HepG2 (cell line): Measurements from ENCODE around the gene GLTPD2. TPM values are rescaled to one million over a fixed set of nuclear protein-coding genes. Genes with fewer than 3 reads are reported as not detected.

Source experiments
- ATAC-seq: fragments of 200-7000 bp; cut with Tn5 transposase; 3 replicates; pipeline ENCODE4 v1.9.1; 2020; ENCODE audit warnings: mild to moderate bottlenecking, moderate library complexity
- BruUV-seq: library from RNA; stranded (reverse); fragments of 400-500 nt; replicated peaks from 2 replicates; lab custom pipeline; 2021; lab: Mats Ljungman, UMichigan
- CTCF ChIA-PET: fragments of 300-600 bp; formaldehyde crosslinking; extraction: SDS; loops from one replicate; lab custom pipeline; 2021; ENCODE audit warnings: low total read pairs, inconsistent platforms, low intra/inter-chr PET ratio; lab: Yijun Ruan, JAX
- POLR2A ChIA-PET: fragments of 350-600 bp; sonication (Branson Sonifier 250); formaldehyde crosslinking; loops from one replicate; lab custom pipeline; 2020; ENCODE audit warnings: antibody characterized with exemption, inconsistent platforms; lab: Yijun Ruan, JAX
- DNase-seq: peaks from one replicate; pipeline ENCODE4 v3.0.0-alpha.2; 2015; ENCODE audit warnings: low spot score
- FAIRE-seq: peaks from 3 replicates; lab custom pipeline; 2011; peaks lifted over from hg19 to GRCh38; lab: Jason Lieb, UNC
- H2AFZ ChIP-seq: one replicate; pipeline ENCODE4 v1.6.1; 2011; ENCODE audit warnings: low read length, inconsistent platforms
- H3K27ac ChIP-seq: fragments of 300-600 bp; 3 replicates; pipeline ENCODE4 v1.8.0; 2011; ENCODE audit warnings: mixed run types, mild to moderate bottlenecking, mixed read lengths, low read length, inconsistent platforms; ENCODE audit not compliant: insufficient read depth; ENCODE audit errors: extremely low read length
- H3K27me3 ChIP-seq, 2 experiments: fragments of 200-600 bp in 1 of 2; 2 replicates in 1 of 2; 3 replicates in 1 of 2; pipeline versions ENCODE4 v1.6.0 to v1.8.0; 2011; ENCODE audit warnings: low read length in 2 of 2, mild to moderate bottlenecking in 2 of 2, moderate library complexity in 2 of 2, inconsistent platforms in 1 of 2; ENCODE audit not compliant: insufficient read depth in 2 of 2, control insufficient read depth in 1 of 2
- H3K36me3 ChIP-seq, 2 experiments: fragments of 200-600 bp in 1 of 2; replicated peaks in 1 of 2; 2 replicates in 1 of 2; 3 replicates in 1 of 2; pipeline versions ENCODE4 v1.5.1 to v1.8.0; 2011; ENCODE audit warnings: low read length in 2 of 2, inconsistent platforms in 1 of 2; ENCODE audit not compliant: insufficient read depth in 2 of 2, control insufficient read depth in 1 of 2
- H3K4me1 ChIP-seq: 2 replicates; pipeline ENCODE4 v1.5.1; 2012; ENCODE audit warnings: low read length, inconsistent platforms; ENCODE audit not compliant: insufficient read depth
- H3K4me2 ChIP-seq: 2 replicates; pipeline ENCODE4 v1.6.0; 2011; ENCODE audit warnings: low read depth, low read length, inconsistent platforms
- H3K4me3 ChIP-seq, 3 experiments: fragments of 200-600 bp in 1 of 3; sonication (generic), shearing (Covaris generic) in 1 of 3; replicated peaks in 1 of 3; 2 replicates each; pipeline ENCODE4 v1.5.1; 2011 to 2016; ENCODE audit warnings: low read length in 3 of 3, inconsistent platforms in 2 of 3, low read depth in 2 of 3, mild to moderate bottlenecking in 2 of 3, control low read depth in 1 of 3, mixed read lengths in 1 of 3; ENCODE audit not compliant: insufficient read depth in 1 of 3
- H3K79me2 ChIP-seq: one replicate; pipeline ENCODE4 v1.6.1; 2011; ENCODE audit warnings: low read length, inconsistent platforms; ENCODE audit not compliant: insufficient read depth
- H3K9ac ChIP-seq: 2 replicates; pipeline ENCODE4 v1.6.0; 2011; ENCODE audit warnings: mild to moderate bottlenecking, low read depth, low read length, inconsistent platforms; ENCODE audit not compliant: insufficient read depth
- H3K9me3 ChIP-seq: 2 replicates; pipeline ENCODE4 v1.5.1; 2012; ENCODE audit warnings: mild to moderate bottlenecking, low read length
- H4K20me1 ChIP-seq: 2 replicates; pipeline ENCODE4 v1.6.0; 2011; ENCODE audit warnings: inconsistent platforms, mild to moderate bottlenecking, low read length, moderate library complexity; ENCODE audit not compliant: insufficient read depth
- HOXD1 ChIP-seq: sonication (generic); formaldehyde crosslinking; IDR thresholded peaks from 2 replicates; pipeline ENCODE4 v1.5.0; 2020; ENCODE audit warnings: missing genetic modification reagents
- ISX ChIP-seq: sonication (generic); formaldehyde crosslinking; conservative IDR thresholded peaks from 2 replicates; pipeline ENCODE4 v1.5.0; 2020; ENCODE audit warnings: missing genetic modification reagents
- KDM5A ChIP-seq: fragments of 200-600 bp; sonication (generic); IDR thresholded peaks from 2 replicates; pipeline ENCODE4 v1.7.0; 2018; ENCODE audit warnings: antibody characterized with exemption, mild to moderate bottlenecking, low read length, borderline replicate concordance
- MED13 ChIP-seq: sonication (generic); formaldehyde crosslinking; IDR thresholded peaks from 2 replicates; pipeline ENCODE4 v1.5.0; 2020; ENCODE audit warnings: missing genetic modification reagents
- PATZ1 ChIP-seq: sonication (generic); formaldehyde crosslinking; IDR thresholded peaks from 2 replicates; pipeline ENCODE4 v1.4.0; 2020; ENCODE audit warnings: missing genetic modification reagents
- POGK ChIP-seq: sonication (generic); formaldehyde crosslinking; conservative IDR thresholded peaks from 2 replicates; pipeline ENCODE4 v1.8.0; 2022; ENCODE audit warnings: mild to moderate bottlenecking, moderate library complexity, missing genetic modification reagents
- POLR2A ChIP-seq, 2 experiments: IDR thresholded peaks; 2 replicates each; pipeline ENCODE4 v1.6.1; 2011; ENCODE audit warnings: low read depth in 2 of 2, low read length in 2 of 2, mild to moderate bottlenecking in 1 of 2, moderate library complexity in 1 of 2; ENCODE audit not compliant: insufficient read depth in 1 of 2
- POLR2G ChIP-seq: fragments of 200-400 bp; formaldehyde crosslinking; IDR thresholded peaks from 2 replicates; pipeline ENCODE4 v1.6.1; 2018; ENCODE audit warnings: mild to moderate bottlenecking, low read depth, low read length, moderate library complexity
- RBM39 ChIP-seq: fragments of 200-400 bp; formaldehyde crosslinking; IDR thresholded peaks from one replicate; pipeline ENCODE4 v1.6.1; 2018; ENCODE audit warnings: antibody characterized with exemption, mild to moderate bottlenecking, low read depth, low read length; ENCODE audit not compliant: poor library complexity, severe bottlenecking
- YY1 ChIP-seq: IDR thresholded peaks from 2 replicates; pipeline ENCODE4 v1.6.1; 2011; ENCODE audit warnings: low read length, low read depth, moderate library complexity, mild to moderate bottlenecking; ENCODE audit not compliant: insufficient read depth, insufficient replicate concordance
- ZNF317 ChIP-seq: sonication (generic); formaldehyde crosslinking; IDR thresholded peaks from 2 replicates; pipeline ENCODE4 v1.5.0; 2020; ENCODE audit warnings: mild to moderate bottlenecking, missing genetic modification reagents
- ZNF776 ChIP-seq: sonication (generic); formaldehyde crosslinking; IDR thresholded peaks from 2 replicates; pipeline ENCODE4 v1.4.0; 2020; ENCODE audit warnings: mild to moderate bottlenecking, missing genetic modification reagents
- ZNF790 ChIP-seq: sonication (generic); formaldehyde crosslinking; IDR thresholded peaks from 2 replicates; pipeline ENCODE4 v1.8.0; 2022; ENCODE audit warnings: missing genetic modification reagents, mild to moderate bottlenecking, borderline replicate concordance
- WGBS: methylation state at CpG from one replicate; pipeline ENCODE4 v1.1.6; 2017; ENCODE audit warnings: low lambda C conversion rate; 5-methylcytosine and 5-hydroxymethylcytosine counted together
- in situ Hi-C: cut with HindIII; loops from 2 replicates; pipeline ENCODE4 v1.10.0; 2017; ENCODE audit warnings: low pct_unique_long_range_greater_than_20kb; ENCODE audit not compliant: extremely low pct_ligation_motif_present
- intact Hi-C: fragments of 100-400 bp; cut with micrococcal nuclease; formaldehyde crosslinking; loops from one replicate; pipeline ENCODE4 v1.10.0; 2022; ENCODE audit not compliant: unreplicated experiment
- polyA plus RNA-seq, 8 experiments: library from polyadenylated mRNA; depleted of rRNA in 3 of 8; stranded (reverse) in 7 of 8; unstranded in 1 of 8; fragments of >200 nt; fragmentation: Illumina TruSeq in 4 of 8; extraction: Trizol in 4 of 8; gene quantifications; 2 replicates each; pipeline versions ENCODE4 v1.2.1 to v1.2.3, GENCODE V29; 2011 to 2016; ENCODE audit warnings: low read depth in 4 of 8, missing spikeins in 1 of 8, mixed read lengths in 1 of 8; ENCODE audit not compliant: insufficient read depth in 1 of 8
- total RNA-seq, 5 experiments: library from RNA; depleted of rRNA; stranded (reverse); fragments of >200 nt; fragmentation: Illumina TruSeq; extraction: Trizol; gene quantifications; 2 replicates each; pipeline ENCODE4 v1.2.3, GENCODE V29; 2016; ENCODE audit warnings: low read depth in 1 of 5

GLTPD2 gene
- total and polyA plus RNA-seq, 2 of the 13 experiments (the other 11 are each of a cell fraction or from before 2014, with no cell fraction given): 7.5 to 12.9 TPM

GRCh38 chr17:4788159-4788806 lies 481 bp upstream of the GLTPD2 start (continued):
- TF ChIP-seq POGK (CRISPR knock-in tag): 0 out of 2 replicates have a peak, but pooled peaks have one; percentile 28

GRCh38 chr17:4789701-4789950 lies 862 bp downstream of the GLTPD2 start:
- DNase-seq (no peak), FAIRE-seq (no peak), ATAC-seq (no peak)
- in situ Hi-C loops: loop anchor here (10.0 kb wide), 1 partner anchor 55 kb away; the partner anchor contains the start of genes CXCL16, MED11 and ZMYND15
- H3K4me2 ChIP-seq: peak overlapping the region; percentile 96
- H3K9me3 ChIP-seq: no peaks in the 10 kb centered on the region
- ChIA-PET CTCF (interaction anchor here (1.8 to 4.1 kb wide), 4 partner anchors 57 to 99 kb away, joined by 8 to 51 read pairs (median 10); partner anchors contain the start of genes ARRB2 and MED11), POLR2A (interaction anchor here (0.8 to 6.4 kb wide), 23 partner anchors 9 to 150 kb away, joined by 3 to 317 read pairs (median 7); partner anchors contain the start of genes ARRB2, CXCL16, MED11 and MINK1)
- BruUV-seq: no TSS peak
- peaks cover 15% of the 10 kb centered on the region for H3K79me2 ChIP-seq
- no peaks in the 10 kb centered on the region for H4K20me1 ChIP-seq
- intact Hi-C loops: loop anchor here (2.0 kb wide), 1 partner anchor 31 kb away; no protein-coding TSS in a partner anchor
- H3K4me1 ChIP-seq: peaks cover 28% of the 10 kb centered on the region
- 0% methylated on average over 5 of the region's 25 CpGs for WGBS
- H2AFZ ChIP-seq: no peak overlapping the region
- peak overlapping the region; percentile 97 for H3K9ac ChIP-seq
- H3K36me3 ChIP-seq: peaks cover 0 to 1% of the 10 kb centered on the region in 2 experiments; a peak in 3 of 5 replicates
- no peaks in the 10 kb centered on the region; a peak in 1 of 5 replicates for H3K27me3 ChIP-seq
- peak overlapping the region; percentile 89 to 94 (median 91) for H3K4me3 ChIP-seq
- H3K27ac ChIP-seq: peak overlapping the region; percentile 96
- TF ChIP-seq ZNF790 (CRISPR knock-in tag): peak; percentile 83; the same call in 1 of the 2 replicates
- TF ChIP-seq YY1: peak; percentile 72
- peak; percentile 75; the same call in 1 of the 2 replicates for TF ChIP-seq POLR2G
- TF ChIP-seq RBM39: peak; percentile 86
- TF ChIP-seq ZNF776 (CRISPR knock-in tag): peak; percentile 18; the same call in 1 of the 2 replicates
- TF ChIP-seq ISX (CRISPR knock-in tag): 0 out of 2 replicates have a peak, but pooled peaks have one; percentile 82
- TF ChIP-seq ZNF317 (CRISPR knock-in tag): 0 out of 2 replicates have a peak, but pooled peaks have one; percentile 55
- 0 out of 4 replicates have a peak, but pooled peaks of 1 of the 2 experiments have one; percentile 56 for TF ChIP-seq POLR2A (IDR thresholded peaks at IDR 0.05; ENCODE audit: insufficient read depth in 1 of 2, low read depth in 2 of 2, low read length in 2 of 2)
- 0 out of 2 replicates have a peak, but pooled peaks have one; percentile 55 for TF ChIP-seq KDM5A
- 0 out of 2 replicates have a peak, but pooled peaks have one; percentile 78 for TF ChIP-seq MED13 (CRISPR knock-in tag)
- TF ChIP-seq HOXD1 (CRISPR knock-in tag): 0 out of 2 replicates have a peak, but pooled peaks have one; percentile 41
- TF ChIP-seq PATZ1 (CRISPR knock-in tag): peak; percentile 35; the same call in 1 of the 2 replicates
